HG03280 (cell line): Measurements from ENCODE around the gene PEX11B.
A peak's percentile ranks its signal among the peaks of the same experiment; 100 is the strongest.
"Not testable (repeated sequence)": the region's sequence is repeated elsewhere in the genome, so short reads cannot be mapped to it uniquely, and the experiment has no call there.

Source experiments
- ATAC-seq: cut with Tn5 transposase; IDR thresholded peaks from one replicate; pipeline ENCODE4 v1.9.1; 2021; ENCODE audit warnings: mild to moderate bottlenecking, moderate library complexity; ENCODE audit not compliant: unreplicated experiment

The PEX11B gene

DNA sequence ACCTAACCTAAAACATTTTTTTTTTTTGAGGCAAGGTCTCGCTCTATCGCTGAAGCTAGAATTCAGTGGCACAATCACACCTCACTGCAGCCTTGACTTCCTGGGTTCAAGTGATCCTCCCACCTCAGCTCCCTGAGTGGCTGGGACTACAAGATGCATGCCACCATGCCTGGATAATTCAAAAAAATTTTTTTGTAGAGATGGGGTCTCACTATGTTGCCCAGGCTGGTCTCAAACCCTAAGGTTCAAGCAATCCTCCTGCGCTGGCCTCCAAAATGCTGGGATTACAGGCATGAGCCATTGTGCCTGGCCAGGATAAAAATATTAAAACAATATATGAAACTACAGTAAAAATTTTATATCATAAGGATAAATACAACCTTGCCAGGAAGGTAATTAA lies 34.4 kb upstream of the PEX11B start:
- no peak for ATAC-seq

DNA sequence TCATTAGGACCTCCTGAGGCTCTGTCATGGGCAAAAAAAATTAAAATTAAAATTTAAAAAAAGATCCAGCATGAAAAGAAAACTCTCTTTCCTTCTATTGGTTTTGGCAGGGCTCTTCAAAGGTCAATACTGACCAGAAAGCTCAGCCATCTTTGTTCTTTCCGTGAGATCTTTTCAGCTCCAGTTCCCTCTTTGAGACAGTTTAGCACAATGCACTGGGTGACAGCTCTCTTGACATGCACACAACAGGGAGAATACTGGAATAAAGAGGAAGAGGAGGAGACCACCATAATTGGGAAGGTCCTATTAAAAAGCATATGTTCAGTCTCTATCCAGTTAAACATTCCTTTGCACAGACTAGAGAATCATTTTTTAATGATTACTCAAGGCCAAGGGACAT lies 33.0 kb upstream of the PEX11B start:
- ATAC-seq: no peak

- ATAC-seq: no peak
Observed at GRCh38 chr1:145949219-145949618, 30.7 kb upstream of the PEX11B start.

DNA sequence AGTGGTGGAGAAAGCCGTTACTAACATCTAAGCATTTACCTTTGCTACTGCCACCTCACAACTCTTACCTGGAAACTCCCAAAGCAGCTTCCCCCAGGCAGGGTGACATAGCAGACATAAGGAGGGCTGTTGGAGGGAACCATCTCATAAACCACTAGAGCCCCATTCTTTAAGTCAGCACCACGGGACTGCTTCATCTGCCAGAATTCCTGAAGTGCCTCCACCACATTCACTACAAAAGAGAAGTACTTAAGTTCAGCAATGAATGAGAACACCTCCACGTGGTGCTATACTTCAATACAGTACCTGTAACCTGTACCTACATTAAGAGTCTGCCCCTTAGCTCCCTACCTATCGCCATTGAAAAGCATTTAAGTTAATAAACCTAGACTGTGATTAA lies 29.0 kb upstream of the PEX11B start:
- ATAC-seq: no peak

- ATAC-seq: no peak
Observed at GRCh38 chr1:145946477-145946986, 28.0 kb upstream of the PEX11B start.

DNA sequence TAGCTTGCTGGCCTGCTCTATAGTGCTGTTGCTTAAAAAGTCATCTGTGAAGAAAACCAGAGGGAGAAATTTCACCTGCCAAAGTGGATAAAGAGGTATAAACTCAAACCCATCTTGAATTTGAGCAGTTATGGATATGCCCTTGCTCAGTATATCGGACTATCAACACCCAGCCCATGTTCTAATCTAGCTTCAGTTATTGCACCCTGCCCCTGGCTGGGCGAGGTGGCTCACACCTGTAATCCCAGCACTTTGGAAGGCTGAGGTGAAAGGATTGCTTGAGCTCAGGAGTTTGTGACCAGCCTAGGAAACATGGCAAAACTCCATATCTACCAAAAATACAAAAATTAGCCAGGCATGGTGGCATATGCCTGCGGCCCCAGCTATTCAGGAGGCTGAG lies 26.0 kb upstream of the PEX11B start:
- no peak for ATAC-seq

DNA sequence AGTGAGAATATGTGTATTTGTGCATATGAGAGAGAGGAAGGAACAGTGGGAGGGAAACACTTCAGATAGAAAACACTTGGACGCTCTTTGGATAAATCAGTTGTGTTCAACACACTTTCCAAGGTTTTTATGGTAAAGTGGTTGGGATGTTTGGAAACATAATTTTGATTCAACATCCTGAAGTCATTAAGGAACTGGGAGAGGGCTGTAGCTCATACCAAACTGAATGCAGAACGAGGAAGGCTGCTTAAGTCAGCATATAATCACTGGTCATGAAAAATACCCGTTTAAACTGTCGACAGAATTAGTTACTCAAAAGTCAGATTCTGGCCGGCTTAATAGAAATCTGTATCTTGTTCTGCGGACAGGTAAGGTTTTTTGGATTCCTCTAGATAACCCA lies 24.4 kb upstream of the PEX11B start:
- no peak for ATAC-seq

GRCh38 chr1:145942405-145942804 lies 23.9 kb upstream of the PEX11B start:
- ATAC-seq: no peak

GRCh38 chr1:145937436-145937835 lies 18.9 kb upstream of the PEX11B start:
- no peak for ATAC-seq

- ATAC-seq: no peak
Observed at GRCh38 chr1:145936247-145936646, 17.7 kb upstream of the PEX11B start.

- no peak for ATAC-seq
Observed at GRCh38 chr1:145935708-145936107, 17.2 kb upstream of the PEX11B start.

DNA sequence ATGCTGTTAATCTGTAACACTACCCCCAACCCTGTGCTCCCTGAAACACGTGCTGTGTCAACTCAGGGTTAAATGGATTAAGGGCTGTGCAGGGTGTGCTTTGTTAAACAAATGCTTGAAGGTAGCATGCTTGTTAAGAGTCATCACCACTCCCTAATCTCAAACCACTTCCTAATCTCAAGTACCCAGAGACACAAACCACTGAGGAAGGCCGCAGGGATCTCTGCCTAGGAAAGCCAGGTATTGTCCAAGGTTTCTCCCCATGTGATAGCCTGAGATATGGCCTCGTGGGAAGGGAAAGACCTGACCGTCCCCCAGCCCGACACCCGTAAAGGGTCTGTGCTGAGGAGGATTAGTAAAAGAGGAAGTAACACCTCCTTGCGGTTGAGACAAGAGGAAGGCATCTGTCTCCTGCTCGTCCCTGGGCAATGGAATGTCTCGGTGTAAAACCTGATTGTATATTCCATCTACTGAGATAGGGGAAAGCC lies 14.0 kb upstream of the PEX11B start:
- not testable (repeated sequence) for ATAC-seq

- no peak for ATAC-seq
Observed at GRCh38 chr1:145927916-145928643, 9.6 kb upstream of the PEX11B start.

GRCh38 chr1:145927063-145927886 lies 8.8 kb upstream of the PEX11B start, which contains the start of gene RBM8A:
Gene RBM8A, minus strand, starts transcription at chr1:145927484. Its CDS starts 58 bp downstream, at chr1:145927426.
- ATAC-seq: peak; percentile 98

GRCh38 chr1:145926686-145927062 lies 8.2 kb upstream of the PEX11B start:
- ATAC-seq: peak; percentile 3

DNA sequence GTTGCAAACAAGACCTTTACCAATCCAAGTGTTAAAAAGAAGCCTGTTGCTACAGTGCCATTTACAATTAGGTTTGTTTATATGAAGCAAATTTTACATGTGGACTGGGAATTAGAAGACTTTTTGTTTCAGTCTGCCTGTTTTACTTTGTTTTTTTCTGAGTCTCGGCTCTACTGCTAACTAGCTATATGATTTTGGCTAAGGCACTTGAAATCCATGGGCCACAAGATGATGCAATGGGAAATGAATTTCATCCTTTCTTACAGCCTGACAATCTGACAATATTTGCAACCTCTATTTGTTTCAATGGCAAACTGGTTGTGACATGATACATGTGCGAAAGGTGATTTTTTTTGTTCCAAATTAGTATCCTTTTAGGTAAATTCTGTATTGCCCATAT lies 3.7 kb upstream of the PEX11B start:
- ATAC-seq: no peak

GRCh38 chr1:145920297-145920696 lies 1.8 kb upstream of the PEX11B start:
- not testable (repeated sequence) for ATAC-seq

GRCh38 chr1:145918992-145919939 lies 749 bp upstream of the PEX11B start:
- peak; percentile 79 for ATAC-seq

- ATAC-seq: no peak
Observed at GRCh38 chr1:145917595-145917994, 922 bp downstream of the PEX11B start.

- ATAC-seq: no peak
Observed at GRCh38 chr1:145916745-145917144, 1.8 kb downstream of the PEX11B start.
